GM13977 (cell line): Measurements from ENCODE around the gene MDH1.
"Not testable (repeated sequence)": the region's sequence is repeated elsewhere in the genome, so short reads cannot be mapped to it uniquely, and the experiment has no call there.

Experiments used
- DNase-seq: peaks from one replicate; pipeline ENCODE4 v3.0.0; 2012; ENCODE audit warnings: low spot score
- in situ Hi-C: fragments of 300-500 bp; cut with MboI; formaldehyde crosslinking; loops from one replicate; pipeline ENCODE4 v1.12.0; 2022; ENCODE audit warnings: low sequenced_read_pairs, low pct_unique_long_range_greater_than_20kb, mixed read lengths, inconsistent platforms; ENCODE audit not compliant: unreplicated experiment
- TF ChIP-seq, protein P1 (sequence below): IDR thresholded peaks from 2 replicates; pipeline ENCODE4 v1.5.1; 2012; ENCODE audit warnings: mild to moderate bottlenecking, control low read depth; ENCODE audit not compliant: insufficient read depth; ENCODE audit errors: extremely low read depth, missing control alignments

Gene MDH1

DNA sequence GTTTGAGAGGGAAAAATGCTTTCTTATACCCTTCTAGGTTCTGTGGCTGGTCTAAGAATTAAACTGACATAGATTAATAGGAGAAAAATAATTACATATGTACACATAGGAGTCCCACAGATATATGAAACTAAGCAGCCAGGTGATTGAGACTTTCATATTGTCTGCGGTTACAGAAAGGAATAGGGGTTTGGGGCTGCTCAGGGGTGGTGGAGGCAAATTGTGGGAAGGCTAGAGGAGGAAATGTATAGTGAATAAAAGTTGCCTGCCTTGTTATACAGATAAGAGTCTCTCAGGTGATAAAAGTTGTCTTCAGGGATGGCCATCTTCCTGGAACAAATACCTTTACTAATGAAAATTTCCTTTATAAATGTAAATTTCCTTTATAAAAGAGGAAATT lies 28.6 kb downstream of the MDH1 start:
- DNase-seq: no peak
- TF ChIP-seq, protein P1, sequence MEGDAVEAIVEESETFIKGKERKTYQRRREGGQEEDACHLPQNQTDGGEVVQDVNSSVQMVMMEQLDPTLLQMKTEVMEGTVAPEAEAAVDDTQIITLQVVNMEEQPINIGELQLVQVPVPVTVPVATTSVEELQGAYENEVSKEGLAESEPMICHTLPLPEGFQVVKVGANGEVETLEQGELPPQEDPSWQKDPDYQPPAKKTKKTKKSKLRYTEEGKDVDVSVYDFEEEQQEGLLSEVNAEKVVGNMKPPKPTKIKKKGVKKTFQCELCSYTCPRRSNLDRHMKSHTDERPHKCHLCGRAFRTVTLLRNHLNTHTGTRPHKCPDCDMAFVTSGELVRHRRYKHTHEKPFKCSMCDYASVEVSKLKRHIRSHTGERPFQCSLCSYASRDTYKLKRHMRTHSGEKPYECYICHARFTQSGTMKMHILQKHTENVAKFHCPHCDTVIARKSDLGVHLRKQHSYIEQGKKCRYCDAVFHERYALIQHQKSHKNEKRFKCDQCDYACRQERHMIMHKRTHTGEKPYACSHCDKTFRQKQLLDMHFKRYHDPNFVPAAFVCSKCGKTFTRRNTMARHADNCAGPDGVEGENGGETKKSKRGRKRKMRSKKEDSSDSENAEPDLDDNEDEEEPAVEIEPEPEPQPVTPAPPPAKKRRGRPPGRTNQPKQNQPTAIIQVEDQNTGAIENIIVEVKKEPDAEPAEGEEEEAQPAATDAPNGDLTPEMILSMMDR: no peak
- in situ Hi-C loops: no loop called here

DNA sequence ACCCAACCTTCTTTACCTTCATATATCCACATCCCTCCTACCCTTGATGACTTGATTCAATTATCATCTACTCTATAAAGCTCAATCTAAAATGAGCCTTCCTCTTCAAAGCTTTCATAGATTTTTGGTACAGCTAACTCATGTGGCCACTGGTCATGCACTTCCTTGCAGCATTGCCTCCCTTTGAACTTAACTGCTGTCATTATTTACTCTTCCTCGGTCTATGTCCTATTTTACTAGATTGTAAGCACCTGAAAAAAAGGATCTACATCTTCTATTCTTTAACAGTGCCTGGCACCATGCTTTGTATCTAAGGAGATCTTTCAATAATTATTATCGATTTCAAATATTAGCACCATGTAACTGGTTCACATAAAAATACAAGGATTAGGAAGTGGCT lies 30.6 kb downstream of the MDH1 start:
- DNase-seq: no peak
- in situ Hi-C loops: no loop called here
- TF ChIP-seq, protein P1: no peak

DNA sequence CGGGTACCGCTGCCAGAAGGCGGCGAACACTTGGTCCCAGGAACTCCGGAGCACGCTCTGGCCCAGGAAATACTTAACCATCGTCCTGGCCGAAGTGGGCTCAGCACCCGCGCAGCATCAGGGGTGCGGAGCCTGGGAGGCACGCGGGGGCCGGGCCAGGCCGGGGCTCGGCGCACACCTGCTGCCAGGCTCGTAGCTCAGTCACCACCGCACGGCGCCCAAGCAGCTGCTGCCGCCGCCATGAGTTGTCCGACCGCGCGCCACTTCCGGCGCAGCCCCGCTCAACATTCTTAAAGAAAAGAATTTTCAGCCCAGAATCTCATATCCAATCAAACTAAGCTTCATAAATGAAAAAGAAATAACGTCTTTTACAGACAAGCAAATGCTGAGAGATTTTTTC lies 34.0 kb downstream of the MDH1 start:
- in situ Hi-C loops: no loop called here
- no peak for DNase-seq
- TF ChIP-seq, protein P1: no peak

DNA sequence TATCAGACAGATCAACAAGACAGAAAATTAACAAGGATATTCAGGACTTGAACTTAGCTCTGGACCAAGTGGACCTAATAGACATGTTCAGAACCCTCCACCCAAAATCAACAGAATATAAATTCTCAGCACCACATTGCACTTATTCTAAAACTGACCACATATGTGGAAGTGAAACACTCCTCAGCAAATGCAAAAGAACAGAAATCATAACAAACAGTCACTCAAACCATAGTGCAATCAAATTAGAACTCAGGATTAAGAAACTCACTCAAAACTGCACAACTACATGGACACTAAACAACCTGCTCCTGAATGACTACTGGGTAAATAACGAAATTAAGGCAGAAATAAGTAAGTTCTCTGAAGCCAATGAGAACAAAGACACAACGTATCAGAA lies 35.0 kb downstream of the MDH1 start:
- in situ Hi-C loops: not testable (repeated sequence)

DNA sequence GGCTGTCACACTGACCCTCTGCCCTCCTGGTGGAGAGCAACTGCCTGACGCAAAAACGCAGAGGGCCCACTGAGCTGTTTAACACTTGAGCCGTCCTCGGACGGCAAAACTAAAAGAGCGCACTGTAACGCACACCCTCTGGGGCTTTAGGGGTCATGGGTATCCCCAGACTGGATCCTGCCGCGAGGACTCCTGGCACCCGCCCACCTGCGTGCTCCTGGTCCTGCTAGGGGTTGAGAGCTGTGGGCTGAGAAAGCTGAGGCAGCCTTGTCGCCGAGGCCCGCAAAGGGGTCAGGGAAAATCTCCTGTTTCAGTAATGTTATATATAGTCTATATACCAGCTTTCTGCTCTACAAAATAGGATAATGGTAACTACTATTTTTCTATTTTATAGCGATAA lies 39.1 kb downstream of the MDH1 start:
- in situ Hi-C loops: no loop called here
- DNase-seq: no peak
- TF ChIP-seq, protein P1: no peak

More for the DNA sequence above, 35.0 kb downstream of the MDH1 start:
- not testable (repeated sequence) for DNase-seq

DNA sequence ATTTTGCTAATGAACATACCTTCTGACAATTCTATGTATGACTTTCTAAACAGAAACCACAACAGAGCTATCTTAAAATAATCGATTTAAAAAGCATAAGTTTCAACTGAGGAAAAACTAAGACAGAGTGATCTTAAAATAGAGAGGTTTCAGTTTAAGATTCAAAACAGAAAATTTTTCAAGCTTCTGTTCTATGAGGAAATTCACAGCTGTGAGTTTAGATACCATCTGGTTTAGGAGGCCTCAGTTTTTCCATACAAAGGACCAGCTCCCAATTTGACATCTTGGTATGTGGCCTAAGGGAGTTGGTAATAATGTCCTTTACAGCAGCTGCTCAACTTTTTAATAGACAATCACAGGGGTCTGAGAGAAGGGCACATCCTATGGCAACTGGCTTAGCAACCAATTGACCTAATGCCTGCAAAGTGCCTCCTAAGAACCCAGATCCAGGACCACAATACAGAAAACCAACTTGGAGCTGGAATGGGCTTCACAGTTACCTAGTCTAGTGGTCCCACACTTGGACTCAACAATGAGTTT lies 39.7 kb downstream of the MDH1 start:
- TF ChIP-seq, protein P1: no peak
- in situ Hi-C loops: no loop called here
- no peak for DNase-seq

DNA sequence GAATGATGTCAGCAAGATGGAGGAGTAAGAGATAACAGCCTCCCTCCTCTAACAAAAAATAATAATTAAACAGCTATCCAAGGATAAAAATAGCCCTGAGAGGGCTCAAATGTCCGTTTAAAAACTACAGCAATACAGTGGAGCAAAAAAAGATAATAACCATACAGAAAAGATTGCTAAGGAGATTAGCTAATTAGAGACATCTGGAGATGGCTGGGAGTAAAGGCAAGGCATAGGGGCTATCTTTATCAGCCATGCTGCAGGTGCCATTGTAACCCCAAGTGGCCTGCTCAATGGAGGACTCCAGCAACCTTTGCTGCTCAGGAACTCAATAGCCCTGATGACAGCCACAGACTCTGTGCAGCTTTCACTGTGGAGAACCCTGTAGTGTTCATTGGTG lies 42.7 kb downstream of the MDH1 start:
- in situ Hi-C loops: no loop called here
- TF ChIP-seq, protein P1: no peak

More for the DNA sequence above, 42.7 kb downstream of the MDH1 start:
- no peak for DNase-seq
